HEK293T (cell line): ENCODE data around the gene CCDC88B.
"Not testable (repeated sequence)": the region's sequence is repeated elsewhere in the genome, so short reads cannot be mapped to it uniquely, and the experiment has no call there.

Source experiments
- CTCF ChIA-PET: fragments of 350-600 bp; formaldehyde crosslinking; extraction: SDS; loops from one replicate; lab custom pipeline; 2021; ENCODE audit warnings: antibody characterized with exemption, inconsistent platforms; lab: Yijun Ruan, JAX
- POLR2A ChIA-PET: fragments of 350-600 bp; formaldehyde crosslinking; extraction: SDS; loops from one replicate; lab custom pipeline; 2020; ENCODE audit warnings: antibody characterized with exemption, inconsistent platforms; lab: Yijun Ruan, JAX
- DNase-seq: peaks from one replicate; pipeline ENCODE4 v3.0.0; 2012; ENCODE audit warnings: mixed read lengths; ENCODE audit errors: extremely low spot score
- ARNT ChIP-seq: fragments of 450-650 bp; IDR thresholded peaks from 2 replicates; pipeline ENCODE4 v1.6.1; 2017; ENCODE audit warnings: mild to moderate bottlenecking
- BHLHE40 ChIP-seq: fragments of 450-650 bp; IDR thresholded peaks from 2 replicates; pipeline ENCODE4 v1.6.1; 2016; ENCODE audit warnings: mild to moderate bottlenecking, moderate library complexity, borderline replicate concordance
- CTBP1 ChIP-seq: fragments of 450-650 bp; IDR thresholded peaks from 2 replicates; pipeline ENCODE4 v1.6.1; 2016; ENCODE audit warnings: borderline replicate concordance
- ELF4 ChIP-seq: fragments of 450-650 bp; IDR thresholded peaks from 2 replicates; pipeline ENCODE4 v1.6.1; 2017; ENCODE audit warnings: antibody characterized with exemption
- FOXA1 ChIP-seq: fragments of 450-650 bp; IDR thresholded peaks from 2 replicates; pipeline ENCODE4 v1.6.1; 2016; ENCODE audit warnings: mild to moderate bottlenecking
- FOXK2 ChIP-seq: fragments of 450-650 bp; IDR thresholded peaks from 2 replicates; pipeline ENCODE4 v1.6.1; 2016; ENCODE audit warnings: mild to moderate bottlenecking
- FOXM1 ChIP-seq: fragments of 450-650 bp; IDR thresholded peaks from 2 replicates; pipeline ENCODE4 v1.6.1; 2017; ENCODE audit warnings: mild to moderate bottlenecking, borderline replicate concordance
- HDGF ChIP-seq: fragments of 450-650 bp; IDR thresholded peaks from 2 replicates; pipeline ENCODE4 v1.6.1; 2017; ENCODE audit warnings: antibody characterized with exemption, borderline replicate concordance
- L3MBTL2 ChIP-seq: fragments of 450-650 bp; conservative IDR thresholded peaks from 2 replicates; pipeline ENCODE4 v1.6.1; 2016; ENCODE audit warnings: mild to moderate bottlenecking
- LEF1 ChIP-seq: fragments of 450-650 bp; IDR thresholded peaks from 2 replicates; pipeline ENCODE4 v1.6.1; 2017; ENCODE audit warnings: mild to moderate bottlenecking, borderline replicate concordance
- NFRKB ChIP-seq: fragments of 450-650 bp; IDR thresholded peaks from 2 replicates; pipeline ENCODE4 v1.6.1; 2016; ENCODE audit warnings: mild to moderate bottlenecking, moderate library complexity
- SP1 ChIP-seq: fragments of 450-650 bp; IDR thresholded peaks from 2 replicates; pipeline ENCODE4 v1.6.1; 2017
- SUZ12 ChIP-seq: fragments of 450-650 bp; IDR thresholded peaks from 2 replicates; pipeline ENCODE4 v1.6.1; 2016; ENCODE audit warnings: mild to moderate bottlenecking
- TARDBP ChIP-seq: fragments of 450-650 bp; IDR thresholded peaks from 2 replicates; pipeline ENCODE4 v1.6.1; 2016
- ZNF384 ChIP-seq: fragments of 450-650 bp; IDR thresholded peaks from 2 replicates; pipeline ENCODE4 v1.6.1; 2016
- TF ChIP-seq, protein P1 (sequence below): fragments of 450-650 bp; IDR thresholded peaks from 2 replicates; pipeline ENCODE4 v1.6.1; 2016

Gene CCDC88B

DNA sequence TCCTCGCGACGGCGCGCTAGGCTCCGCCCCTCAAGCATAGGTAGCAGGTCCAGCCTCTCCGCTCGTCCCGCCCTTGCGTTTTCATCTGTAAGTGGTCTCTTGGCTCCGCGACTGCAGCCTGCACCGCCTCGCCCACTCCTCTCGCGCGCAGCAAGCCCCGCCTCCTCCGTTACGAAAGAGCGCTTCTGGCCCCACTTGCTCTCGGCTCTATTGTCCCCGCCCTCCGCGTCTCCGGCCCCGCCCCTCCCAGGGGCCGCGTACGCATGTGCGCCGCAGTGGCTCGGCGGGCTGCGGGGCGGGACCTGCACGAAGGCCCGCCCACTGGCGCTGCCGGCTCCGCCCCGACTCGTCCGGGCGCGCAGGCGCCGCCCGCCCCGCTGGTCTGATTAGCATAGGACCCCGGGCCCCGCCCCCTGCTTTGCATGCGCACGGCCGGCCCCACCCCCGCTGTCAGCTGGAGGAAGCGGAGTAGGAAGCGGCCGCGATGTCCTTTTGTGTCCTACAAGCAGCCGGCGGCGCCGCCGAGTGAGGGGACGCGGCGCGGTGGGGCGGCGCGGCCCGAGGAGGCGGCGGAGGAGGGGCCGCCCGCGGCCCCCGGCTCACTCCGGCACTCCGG is 34.8 kb upstream of the CCDC88B start, which contains the start of gene ESRRA:
Gene ESRRA (plus strand): TSS at position 450 of the 616 bp plus-strand sequence. CDS start 1,656 bp downstream, outside the sequence.
- ChIA-PET POLR2A (interaction anchor here (0.7 to 7.0 kb wide), 16 partner anchors 10 to 120 kb away, joined by 3 to 79 read pairs (median 6); partner anchors contain the start of genes BAD, GPR137, PPP1R14B and PRDX5), CTCF (interaction anchor here (0.7 to 5.4 kb wide), 14 partner anchors 13 to 285 kb away, joined by 3 to 66 read pairs (median 4); partner anchors contain the start of genes FKBP2, PLCB3, PRDX5 and TRMT112)
- DNase-seq = peak; percentile 98
- TF ChIP-seq ELF4 = no peak
- 0 out of 2 replicates have a peak, but pooled peaks have one; percentile 71 for TF ChIP-seq HDGF
- TF ChIP-seq CTBP1 = no peak
- TF ChIP-seq FOXM1 = peak; percentile 25; the same call in 1 of the 2 replicates

DNA sequence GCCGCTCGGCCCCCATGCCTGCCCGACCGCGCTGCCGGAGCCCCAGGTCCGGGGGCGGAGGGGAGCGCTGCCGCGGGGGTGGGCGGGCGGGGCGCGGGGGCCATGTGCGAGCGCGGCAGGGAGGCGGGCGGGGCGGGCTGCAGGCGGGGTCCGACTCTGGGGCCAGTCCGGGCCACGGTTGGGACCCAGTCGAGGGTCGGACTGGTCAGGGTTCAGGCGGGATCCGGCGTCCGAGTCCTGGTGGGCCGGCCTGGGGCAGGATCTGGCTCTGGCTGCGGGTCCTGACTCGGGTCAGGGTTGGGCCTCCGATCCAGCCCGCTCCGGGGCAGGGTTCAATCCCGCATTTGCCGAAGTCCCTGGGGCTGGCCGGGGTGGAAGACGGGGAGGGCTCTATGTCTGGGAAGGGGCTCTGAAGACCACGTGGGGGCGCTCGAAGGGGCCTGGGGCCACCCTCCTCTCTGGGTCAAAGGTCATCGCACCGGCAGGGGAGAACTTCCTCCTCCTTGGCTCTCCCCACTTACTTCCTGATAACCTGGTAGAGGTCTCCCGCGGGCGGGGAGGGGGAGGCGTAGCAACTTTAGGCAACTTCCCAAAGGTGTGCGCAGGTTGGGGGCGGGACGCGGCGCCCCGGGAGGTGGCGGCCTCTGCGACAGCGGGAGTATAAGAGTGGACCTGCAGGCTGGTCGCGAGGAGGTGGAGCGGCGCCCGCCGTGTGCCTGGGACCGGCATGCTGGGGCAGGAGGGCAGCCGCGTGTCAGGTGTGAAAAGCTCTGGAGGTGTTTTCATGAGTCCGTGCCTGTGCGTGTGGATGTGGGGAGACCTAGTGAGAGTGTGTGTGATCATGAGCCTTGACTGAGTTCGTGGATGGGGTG is 34.1 kb upstream of the CCDC88B start:
- POLR2A ChIA-PET = interaction anchor here (2.8 to 7.0 kb wide), 3 partner anchors 11 to 59 kb away, joined by 12 to 79 read pairs (median 49); partner anchors contain the start of genes PPP1R14B, PRDX5 and TRMT112
- TF ChIP-seq FOXK2 (no peak), HDGF (no peak), BHLHE40 (no peak), CTBP1 (no peak), L3MBTL2 (peak; percentile 43; the same call in 1 of the 2 replicates)
- no peak for DNase-seq
- CTCF ChIA-PET = no interaction called here

DNA sequence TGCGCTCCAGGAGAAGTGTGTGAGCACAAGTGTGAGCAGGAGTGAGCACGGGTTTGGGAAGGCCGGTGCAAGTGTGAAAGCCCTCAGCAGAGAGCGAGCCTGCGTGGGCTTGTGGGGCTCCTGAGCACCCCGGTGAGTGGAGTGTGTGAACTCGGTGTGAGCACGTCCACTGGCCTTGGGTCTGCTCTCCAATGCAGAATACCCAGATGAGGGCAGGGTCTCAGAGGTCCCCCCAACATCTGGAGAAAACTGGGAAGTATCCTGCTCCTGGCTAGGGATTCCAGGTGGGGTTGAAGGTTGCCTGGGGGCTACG is 33.5 kb upstream of the CCDC88B start:
- ChIA-PET CTCF (no interaction called here), POLR2A (interaction anchor here (1.5 to 7.0 kb wide), 2 partner anchors 11 to 48 kb away, joined by 3 to 49 read pairs; partner anchors contain the start of genes PRDX5 and TRMT112)
- TF ChIP-seq ARNT (no peak), SUZ12 (no peak), ELF4 (no peak), FOXK2 (no peak), FOXA1 (no peak), L3MBTL2 (no peak), SP1 (no peak), HDGF (no peak), BHLHE40 (no peak), LEF1 (no peak), NFRKB (no peak), FOXM1 (no peak), TARDBP (no peak), CTBP1 (no peak), ZNF384 (no peak)
- TF ChIP-seq, protein P1, sequence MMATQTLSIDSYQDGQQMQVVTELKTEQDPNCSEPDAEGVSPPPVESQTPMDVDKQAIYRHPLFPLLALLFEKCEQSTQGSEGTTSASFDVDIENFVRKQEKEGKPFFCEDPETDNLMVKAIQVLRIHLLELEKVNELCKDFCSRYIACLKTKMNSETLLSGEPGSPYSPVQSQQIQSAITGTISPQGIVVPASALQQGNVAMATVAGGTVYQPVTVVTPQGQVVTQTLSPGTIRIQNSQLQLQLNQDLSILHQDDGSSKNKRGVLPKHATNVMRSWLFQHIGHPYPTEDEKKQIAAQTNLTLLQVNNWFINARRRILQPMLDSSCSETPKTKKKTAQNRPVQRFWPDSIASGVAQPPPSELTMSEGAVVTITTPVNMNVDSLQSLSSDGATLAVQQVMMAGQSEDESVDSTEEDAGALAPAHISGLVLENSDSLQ = no peak
- DNase-seq = no peak

DNA sequence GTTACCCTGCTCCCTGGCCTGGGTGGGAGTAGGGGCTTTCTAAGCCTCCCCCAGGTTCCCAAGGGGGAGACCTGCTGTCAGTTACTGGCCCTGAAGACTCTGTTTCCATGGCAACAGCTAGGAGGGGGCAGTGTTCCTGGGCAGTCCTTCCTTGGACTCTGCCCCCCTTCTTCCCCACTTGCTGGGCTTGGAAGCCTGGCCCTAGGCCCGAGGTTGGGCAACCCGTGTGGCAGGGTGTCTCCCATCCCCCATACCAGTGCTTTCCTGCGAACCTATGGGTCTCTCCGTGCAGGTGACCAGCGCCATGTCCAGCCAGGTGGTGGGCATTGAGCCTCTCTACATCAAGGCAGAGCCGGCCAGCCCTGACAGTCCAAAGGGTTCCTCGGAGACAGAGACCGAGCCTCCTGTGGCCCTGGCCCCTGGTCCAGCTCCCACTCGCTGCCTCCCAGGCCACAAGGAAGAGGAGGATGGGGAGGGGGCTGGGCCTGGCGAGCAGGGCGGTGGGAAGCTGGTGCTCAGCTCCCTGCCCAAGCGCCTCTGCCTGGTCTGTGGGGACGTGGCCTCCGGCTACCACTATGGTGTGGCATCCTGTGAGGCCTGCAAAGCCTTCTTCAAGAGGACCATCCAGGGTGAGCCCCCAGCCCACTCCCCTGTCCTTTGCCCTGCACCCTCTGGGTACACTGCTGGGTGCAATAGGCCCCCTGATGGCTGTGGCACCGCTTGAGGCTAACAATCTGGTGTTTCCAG is 33.0 kb upstream of the CCDC88B start:
- no peak for DNase-seq
- TF ChIP-seq FOXM1 = no peak
- TF ChIP-seq CTBP1 = no peak
- TF ChIP-seq, protein P1 = no peak
- no peak for TF ChIP-seq FOXA1
- no peak for TF ChIP-seq ARNT
- TF ChIP-seq HDGF = no peak
- no peak for TF ChIP-seq NFRKB
- no peak for TF ChIP-seq TARDBP
- ChIA-PET POLR2A (interaction anchor here (1.5 to 7.0 kb wide), 2 partner anchors 10 to 48 kb away, joined by 3 to 49 read pairs; partner anchors contain the start of genes PRDX5 and TRMT112), CTCF (no interaction called here)

DNA sequence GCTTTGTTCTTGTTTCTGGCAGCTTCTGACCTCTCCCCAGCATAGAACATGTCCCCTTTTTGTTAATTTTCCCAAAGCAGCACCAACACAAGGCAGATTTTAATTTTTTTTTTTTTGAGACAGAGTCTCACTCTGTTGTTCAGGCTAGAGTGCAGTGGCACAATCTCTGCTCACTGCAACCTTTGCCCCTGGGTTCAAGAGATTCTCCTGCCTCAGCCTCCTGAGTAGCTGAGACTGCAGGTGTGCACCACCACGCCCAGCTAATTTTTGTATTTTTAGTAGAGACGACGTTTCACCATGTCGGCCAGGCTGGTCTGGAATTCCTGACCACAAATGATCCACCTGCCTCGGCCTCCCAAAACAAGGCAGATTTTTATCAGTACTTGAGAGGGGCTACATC is 32.2 kb upstream of the CCDC88B start:
- POLR2A ChIA-PET = interaction anchor here (1.5 to 7.0 kb wide), 2 partner anchors 9 to 47 kb away, joined by 3 to 49 read pairs; partner anchors contain the start of genes PRDX5 and TRMT112
- CTCF ChIA-PET, DNase-seq: not testable (repeated sequence)

DNA sequence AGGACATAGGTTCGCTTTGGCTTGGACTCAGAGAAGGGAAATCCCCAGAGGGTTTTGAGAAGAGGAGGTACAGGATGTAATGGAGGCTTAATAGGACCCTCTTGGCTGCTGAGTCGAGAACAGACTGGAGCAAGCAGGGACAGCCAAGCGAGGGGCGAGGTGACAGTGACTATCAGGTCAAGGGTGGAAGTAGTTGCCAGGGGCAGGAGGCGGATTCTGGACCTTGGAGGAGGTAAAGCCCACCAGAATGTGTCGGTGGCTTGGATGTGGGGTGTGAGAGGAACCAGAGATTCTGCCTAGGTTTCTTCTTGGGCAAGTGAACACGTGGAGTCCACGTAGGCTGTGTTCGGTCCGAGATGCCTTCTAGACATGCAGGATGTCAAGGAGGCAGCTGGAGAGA is 27.1 kb upstream of the CCDC88B start:
- DNase-seq = no peak
- ChIA-PET POLR2A (no interaction called here), CTCF (no interaction called here)
- TF ChIP-seq, protein P1 = no peak
